ENCODE measurements around the gene XXYLT1. TPM values are rescaled to one million over a fixed set of nuclear protein-coding genes. Genes with fewer than 3 reads are reported as not detected.

XXYLT1 gene
- total and polyA plus RNA-seq, 9 of the 15 experiments (the other 6 are each of a cell fraction or from before 2014, with no cell fraction given): 1.9 to 18.9 (median 15.0) TPM

GRCh38 chr3:195150181-195151118 is 120.5 kb downstream of the XXYLT1 start (continued):
- TF ChIP-seq EZH2 (IDR thresholded peaks at IDR 0.05; ENCODE audit: borderline replicate concordance, low read depth, low read length): no peak
- no peak for TF ChIP-seq RB1 (IDR thresholded peaks at IDR 0.05; ENCODE audit: low read depth)
- peak; percentile 66; the same call in 1 of the 2 replicates for TF ChIP-seq GTF2E2 (tag; IDR thresholded peaks at IDR 0.05)
- TF ChIP-seq ZNF24 (IDR thresholded peaks at IDR 0.05): 0 out of 2 replicates have a peak, but pooled peaks have one; percentile 22
- no peak for TF ChIP-seq PBX2 (CRISPR knock-in tag; IDR thresholded peaks at IDR 0.05; ENCODE audit: low read depth)
- no peak for TF ChIP-seq PBX2 (tag; conservative IDR thresholded peaks at IDR 0.05; ENCODE audit: low read depth)
- peak; percentile 58; the same call in 1 of the 2 replicates for TF ChIP-seq THAP12 (CRISPR knock-in tag; IDR thresholded peaks at IDR 0.05)
- no peak for TF ChIP-seq SRSF3 (IDR thresholded peaks at IDR 0.05; ENCODE audit: insufficient read depth, low read length)
- TF ChIP-seq NR2C1 (IDR thresholded peaks at IDR 0.05): peak; percentile 23; the same call in 1 of the 2 replicates
- no peak; the same call in 1 of the 2 replicates for TF ChIP-seq NR2C1 (tag; IDR thresholded peaks at IDR 0.05)
- no peak for TF ChIP-seq RBM22 (IDR thresholded peaks at IDR 0.05; ENCODE audit: low read depth, low read length, poor library complexity, severe bottlenecking)
- no peak for TF ChIP-seq IRF1 (CRISPR knock-in tag; IDR thresholded peaks at IDR 0.05; ENCODE audit: borderline replicate concordance)
- TF ChIP-seq C11orf30 (IDR thresholded peaks at IDR 0.05; ENCODE audit: low read depth): no peak
- TF ChIP-seq CREB1 (IDR thresholded peaks at IDR 0.05): no peak
- peak; percentile 35; the same call in 1 of the 2 replicates for TF ChIP-seq CREB1 (CRISPR knock-in tag; IDR thresholded peaks at IDR 0.05)
- TF ChIP-seq CREB5 (CRISPR knock-in tag; IDR thresholded peaks at IDR 0.05): no peak
- TF ChIP-seq CREM (IDR thresholded peaks at IDR 0.05; ENCODE audit: low read depth): peak; percentile 26
- no peak for TF ChIP-seq HNRNPUL1 (IDR thresholded peaks at IDR 0.05; ENCODE audit: low read length)
- TF ChIP-seq ZKSCAN3 (CRISPR knock-in tag; IDR thresholded peaks at IDR 0.05): no peak
- TF ChIP-seq PTTG1 (tag; IDR thresholded peaks at IDR 0.05; ENCODE audit: low read depth): no peak

Data from K562 (cell line).